ENCODE results near the gene LAYN.

DNA sequence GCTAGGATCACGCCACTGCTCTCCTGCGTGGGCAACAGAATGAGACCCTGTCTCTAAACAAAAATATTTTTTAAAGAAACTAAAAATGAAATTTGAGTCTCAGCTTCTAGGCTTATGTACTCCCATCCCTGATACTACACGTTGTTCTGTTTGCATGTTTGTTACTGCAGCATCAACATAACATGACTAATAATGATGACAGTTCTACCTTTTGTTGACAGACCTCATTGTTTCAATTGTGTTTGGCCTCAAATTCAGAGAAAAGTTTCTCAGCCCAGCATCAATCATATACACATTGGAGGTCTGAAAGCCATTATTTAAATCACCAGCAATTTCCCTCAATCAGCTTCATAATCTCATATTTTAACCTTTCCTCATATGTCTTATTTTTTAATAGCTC, 20.8 kb downstream of the LAYN start:
- no peak for TF ChIP-seq NR1H2 (CRISPR knock-in tag; IDR thresholded peaks at IDR 0.05)
- TF ChIP-seq, protein P1, sequence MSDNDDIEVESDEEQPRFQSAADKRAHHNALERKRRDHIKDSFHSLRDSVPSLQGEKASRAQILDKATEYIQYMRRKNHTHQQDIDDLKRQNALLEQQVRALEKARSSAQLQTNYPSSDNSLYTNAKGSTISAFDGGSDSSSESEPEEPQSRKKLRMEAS (CRISPR knock-in tag; IDR thresholded peaks at IDR 0.05): no peak
- no peak for TF ChIP-seq KAT7 (CRISPR knock-in tag; IDR thresholded peaks at IDR 0.05; ENCODE audit: borderline replicate concordance)
